B cell (primary cell): ENCODE data around the gene AQP5. TPM values are rescaled to one million over a fixed set of nuclear protein-coding genes. Genes with fewer than 3 reads are reported as not detected.

Source experiments
- ATAC-seq: fragments of 200-7000 bp; cut with Tn5 transposase; one replicate; pipeline ENCODE4 v1.10.0; 2021; ENCODE audit warnings: low read depth, mild to moderate bottlenecking, moderate number of reproducible peaks, moderate library complexity
- CTCF ChIA-PET: fragments of 350-600 bp; sonication (Branson Sonifier 250); formaldehyde crosslinking; loops from one replicate; lab custom pipeline; 2021; ENCODE audit warnings: antibody characterized with exemption, inconsistent platforms; lab: Charles Lee
- POLR2A ChIA-PET: fragments of 350-600 bp; sonication (Branson Sonifier 250); formaldehyde crosslinking; loops from one replicate; lab custom pipeline; 2021; ENCODE audit warnings: antibody characterized with exemption; lab: Charles Lee
- DNase-seq: peaks from one replicate; pipeline ENCODE4 v3.0.0; 2013
- H2AFZ ChIP-seq: 2 replicates; pipeline ENCODE4 v1.6.1; 2012; ENCODE audit warnings: mild to moderate bottlenecking, low read depth, low read length; ENCODE audit not compliant: insufficient read depth, poor library complexity, severe bottlenecking
- H3K27ac ChIP-seq, 2 donors: 1 replicate in 1 of 2; 2 replicates in 1 of 2; pipeline ENCODE4 v1.5.1; 2012 to 2013; ENCODE audit warnings: low read length in 2 of 2, mild to moderate bottlenecking in 2 of 2, moderate library complexity in 1 of 2
- H3K27me3 ChIP-seq, 4 experiments: fragments of 200-600 bp in 1 of 4; sonication (generic) in 1 of 4; replicated peaks in 1 of 4; 1 replicate in 2 of 4; 2 replicates in 2 of 4; pipeline versions ENCODE4 v1.6.1 to v1.7.0; 2013 to 2016; ENCODE audit warnings: low read length in 3 of 4, mild to moderate bottlenecking in 2 of 4, mixed read lengths in 1 of 4, moderate library complexity in 1 of 4; ENCODE audit not compliant: insufficient read depth in 4 of 4, control insufficient read depth in 3 of 4; ENCODE audit errors: control extremely low read depth in 1 of 4
- H3K36me3 ChIP-seq, 2 experiments: replicated peaks in 1 of 2; 1 replicate in 1 of 2; 2 replicates in 1 of 2; pipeline versions ENCODE4 v1.6.1 to v1.7.1; 2013; ENCODE audit warnings: low read length in 1 of 2; ENCODE audit not compliant: insufficient read depth in 2 of 2, control insufficient read depth in 1 of 2; ENCODE audit errors: control extremely low read depth in 1 of 2, extremely low read depth in 1 of 2
- H3K4me1 ChIP-seq, 2 donors: fragments of 200-600 bp in 1 of 2; sonication (generic) in 1 of 2; 1 replicate in 1 of 2; 2 replicates in 1 of 2; pipeline versions ENCODE4 v1.5.1 to v1.6.1; 2013 to 2017; ENCODE audit warnings: low read length in 2 of 2; ENCODE audit not compliant: control insufficient read depth in 2 of 2, insufficient read depth in 2 of 2
- H3K4me2 ChIP-seq: replicated peaks from 2 replicates; pipeline ENCODE3; 2012; ENCODE audit warnings: mild to moderate bottlenecking, low read depth, low read length; ENCODE audit not compliant: poor library complexity, severe bottlenecking
- H3K4me3 ChIP-seq, 5 experiments: fragments of 200-600 bp in 1 of 5; sonication (generic) in 1 of 5; 1 replicate in 3 of 5; 2 replicates in 2 of 5; pipeline versions ENCODE4 v1.5.1 to v1.7.0; 2011 to 2016; ENCODE audit warnings: low read length in 4 of 5, mild to moderate bottlenecking in 4 of 5, low read depth in 2 of 5, control low read depth in 1 of 5, moderate library complexity in 1 of 5; ENCODE audit not compliant: insufficient read depth in 1 of 5; ENCODE audit errors: control extremely low read depth in 1 of 5, extremely low read depth in 1 of 5
- H3K79me2 ChIP-seq: fragments of 200-600 bp; sonication (generic); one replicate; pipeline ENCODE4 v1.6.0; 2016; ENCODE audit warnings: low read length; ENCODE audit not compliant: control insufficient read depth, insufficient read depth
- H3K9ac ChIP-seq: fragments of 200-600 bp; sonication (generic); 2 replicates; pipeline ENCODE4 v1.6.1; 2017; ENCODE audit warnings: mild to moderate bottlenecking, low read length, moderate library complexity
- H3K9me3 ChIP-seq, 3 donors: one replicate each; pipeline versions ENCODE4 v1.6.1 to v1.7.1; 2013; ENCODE audit warnings: low read length in 2 of 3; ENCODE audit not compliant: control insufficient read depth in 2 of 3, insufficient read depth in 1 of 3; ENCODE audit errors: control extremely low read depth in 1 of 3
- H4K20me1 ChIP-seq: 2 replicates; pipeline ENCODE4 v1.6.0; 2012; ENCODE audit warnings: mild to moderate bottlenecking, low read length; ENCODE audit not compliant: insufficient read depth, control insufficient read depth, poor library complexity, severe bottlenecking
- H3K27ac Mint-ChIP-seq: one replicate; pipeline ENCODE4 v1.8.0; 2021; ENCODE audit warnings: mixed read lengths
- H3K27me3 Mint-ChIP-seq: one replicate; pipeline ENCODE4 v1.8.0; 2021; ENCODE audit warnings: mixed read lengths
- H3K4me1 Mint-ChIP-seq: one replicate; pipeline ENCODE4 v1.8.0; 2021; ENCODE audit warnings: mixed read lengths
- H3K4me3 Mint-ChIP-seq: one replicate; pipeline ENCODE4 v1.8.0; 2021; ENCODE audit warnings: mixed read lengths
- H3K9me3 Mint-ChIP-seq: one replicate; pipeline ENCODE4 v1.8.0; 2022; ENCODE audit warnings: mixed read lengths; ENCODE audit not compliant: insufficient read depth
- CTCF ChIP-seq: fragments of 200-600 bp; IDR thresholded peaks from one replicate; pipeline ENCODE4 v1.8.0; 2022; ENCODE audit warnings: antibody characterized with exemption, mild to moderate bottlenecking
- EZH2 ChIP-seq: IDR thresholded peaks from 2 replicates; pipeline ENCODE4 v1.6.1; 2012; ENCODE audit warnings: borderline replicate concordance, low read depth, mild to moderate bottlenecking, moderate library complexity, low read length; ENCODE audit not compliant: insufficient read depth, poor library complexity, severe bottlenecking
- WGBS: methylation state at CpG from one replicate; pipeline ENCODE4 v1.1.5; 2013; ENCODE audit warnings: missing lambda C conversion rate; ENCODE audit not compliant: insufficient coverage; 5-methylcytosine and 5-hydroxymethylcytosine counted together
- intact Hi-C: fragments of 100-400 bp; cut with micrococcal nuclease; formaldehyde crosslinking; loops from one replicate; pipeline ENCODE4 v1.10.0; 2022
- polyA plus RNA-seq: library from polyadenylated mRNA; depleted of rRNA; stranded (reverse); fragments of >200 nt; gene quantifications from 2 replicates; pipeline ENCODE4 v1.2.3, GENCODE V29; 2012
- total RNA-seq, 2 donors: library from RNA; stranded (reverse); fragments of 120-200 nt in 1 of 2; gene quantifications; 1 replicate in 1 of 2; 2 replicates in 1 of 2; pipeline versions ENCODE4 v1.2.3 to v1.2.4, GENCODE V29; 2013 to 2022

AQP5 gene
- total and polyA plus RNA-seq, 2 donors (not counting 1 experiment from before 2014, with no cell fraction given), result not detected

GRCh38 chr12:49920915-49921286, 40.8 kb upstream of the AQP5 start:
- TF ChIP-seq EZH2 (no peak), CTCF (no peak)
- Histone ChIP-seq H3K4me3 (no peak overlapping the region), H3K9ac (no peak overlapping the region), H2AFZ (no peak overlapping the region), H3K4me2 (no peak overlapping the region), H3K4me1 (no peaks in the 10 kb centered on the region), H3K27me3 (peaks cover 0 to 4% (median 0%) of the 10 kb centered on the region in 4 experiments), H3K36me3 (no peaks in the 10 kb centered on the region), H3K27ac (no peak overlapping the region), H3K9me3 (no peaks in the 10 kb centered on the region), H3K79me2 (no peaks in the 10 kb centered on the region), H4K20me1 (no peaks in the 10 kb centered on the region)
- H3K27me3 Mint-ChIP-seq, result peaks cover 9% of the 10 kb centered on the region
- H3K27ac Mint-ChIP-seq, result no peak overlapping the region
- DNase-seq (no peak), ATAC-seq (no peak)
- CTCF ChIA-PET, result no interaction called here
- H3K4me1 Mint-ChIP-seq, result no peaks in the 10 kb centered on the region
- H3K4me3 Mint-ChIP-seq, result no peak overlapping the region
- no peaks in the 10 kb centered on the region for H3K9me3 Mint-ChIP-seq
- WGBS, result 60% methylated on average over 1 of the region's 3 CpGs
- intact Hi-C loops, result no loop called here
- POLR2A ChIA-PET, result no interaction called here

GRCh38 chr12:49921299-49921698, 40.4 kb upstream of the AQP5 start:
- Histone ChIP-seq H3K36me3 (no peaks in the 10 kb centered on the region), H3K4me3 (no peak overlapping the region), H3K27me3 (peaks cover 0 to 4% (median 0%) of the 10 kb centered on the region in 4 experiments), H3K4me1 (no peaks in the 10 kb centered on the region), H4K20me1 (no peaks in the 10 kb centered on the region), H3K9ac (no peak overlapping the region), H3K9me3 (no peaks in the 10 kb centered on the region), H2AFZ (no peak overlapping the region), H3K27ac (no peak overlapping the region), H3K79me2 (no peaks in the 10 kb centered on the region), H3K4me2 (no peak overlapping the region)
- DNase-seq, result no peak
- Mint-ChIP-seq H3K4me3 (no peak overlapping the region), H3K27me3 (peaks cover 9% of the 10 kb centered on the region), H3K27ac (no peak overlapping the region), H3K9me3 (no peaks in the 10 kb centered on the region), H3K4me1 (no peaks in the 10 kb centered on the region)
- CTCF ChIA-PET, result no interaction called here
- no peak for ATAC-seq
- intact Hi-C loops, result no loop called here
- no peak for TF ChIP-seq EZH2
- TF ChIP-seq CTCF, result no peak
- 96% methylated on average over 1 of the region's 3 CpGs for WGBS
- POLR2A ChIA-PET, result no interaction called here
